Measurements from ENCODE around the gene EYS. TPM values are rescaled to one million over a fixed set of nuclear protein-coding genes. Genes with fewer than 3 reads are reported as not detected.

Gene EYS
- total and polyA plus RNA-seq, 2 experiments from 2014 or later = under 0.01 to 0.15 TPM

DNA sequence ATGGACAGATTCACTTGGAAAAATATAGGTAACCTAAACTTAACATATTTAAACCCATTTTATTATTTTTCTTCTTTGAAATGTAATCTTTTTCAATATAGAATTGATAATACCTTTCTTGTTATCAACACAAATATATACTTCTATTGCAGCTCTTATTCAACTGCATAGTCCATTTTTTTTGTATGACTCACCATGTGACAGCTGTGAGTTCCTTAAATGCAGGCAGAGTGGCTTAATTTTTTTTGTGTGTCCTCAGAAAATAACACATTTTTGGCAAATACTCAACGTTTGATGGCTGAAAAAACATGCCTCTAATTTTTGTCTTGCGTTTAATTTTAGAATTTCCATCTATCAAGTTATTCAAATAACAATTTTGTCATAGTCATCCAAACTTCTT, 1616.7 kb downstream of the EYS start:
- Histone ChIP-seq H3K36me3 (no peaks in the 10 kb centered on the region), H3K27me3 (no peaks in the 10 kb centered on the region), H3K4me3 (no peak overlapping the region), H3K27ac (no peak overlapping the region), H3K9me3 (ENCODE audit: low read depth) (no peaks in the 10 kb centered on the region), H3K4me1 (ENCODE audit: low read depth) (no peaks in the 10 kb centered on the region)
- no peak for DNase-seq (ENCODE audit: low read depth in 1 of 2, low spot score in 1 of 2)
- TF ChIP-seq, protein P1, sequence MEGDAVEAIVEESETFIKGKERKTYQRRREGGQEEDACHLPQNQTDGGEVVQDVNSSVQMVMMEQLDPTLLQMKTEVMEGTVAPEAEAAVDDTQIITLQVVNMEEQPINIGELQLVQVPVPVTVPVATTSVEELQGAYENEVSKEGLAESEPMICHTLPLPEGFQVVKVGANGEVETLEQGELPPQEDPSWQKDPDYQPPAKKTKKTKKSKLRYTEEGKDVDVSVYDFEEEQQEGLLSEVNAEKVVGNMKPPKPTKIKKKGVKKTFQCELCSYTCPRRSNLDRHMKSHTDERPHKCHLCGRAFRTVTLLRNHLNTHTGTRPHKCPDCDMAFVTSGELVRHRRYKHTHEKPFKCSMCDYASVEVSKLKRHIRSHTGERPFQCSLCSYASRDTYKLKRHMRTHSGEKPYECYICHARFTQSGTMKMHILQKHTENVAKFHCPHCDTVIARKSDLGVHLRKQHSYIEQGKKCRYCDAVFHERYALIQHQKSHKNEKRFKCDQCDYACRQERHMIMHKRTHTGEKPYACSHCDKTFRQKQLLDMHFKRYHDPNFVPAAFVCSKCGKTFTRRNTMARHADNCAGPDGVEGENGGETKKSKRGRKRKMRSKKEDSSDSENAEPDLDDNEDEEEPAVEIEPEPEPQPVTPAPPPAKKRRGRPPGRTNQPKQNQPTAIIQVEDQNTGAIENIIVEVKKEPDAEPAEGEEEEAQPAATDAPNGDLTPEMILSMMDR (IDR thresholded peaks at IDR 0.05; ENCODE audit: low read depth, low read length) = no peak

DNA sequence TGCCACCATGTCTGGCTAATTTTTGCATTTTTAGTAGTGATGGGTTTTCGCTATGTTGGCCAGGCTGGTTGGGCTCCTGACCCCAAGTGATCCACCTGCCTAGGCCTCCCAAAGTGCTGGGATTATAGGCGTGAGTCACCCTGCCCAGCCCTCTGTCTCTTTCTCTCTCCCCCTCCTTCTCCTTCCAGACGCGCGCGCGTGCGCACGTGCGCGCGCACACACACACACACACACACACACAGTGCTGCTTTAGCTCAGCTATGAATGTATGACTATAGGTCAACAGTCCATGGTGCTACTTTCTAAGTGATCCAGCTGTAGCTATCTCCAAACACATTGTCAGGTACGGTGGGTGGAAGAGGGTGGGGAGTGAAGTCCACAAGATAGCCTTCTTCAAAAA, 1621.9 kb downstream of the EYS start:
- Histone ChIP-seq H3K9me3 (ENCODE audit: low read depth) (no peaks in the 10 kb centered on the region), H3K27ac (no peak overlapping the region), H3K4me3 (no peak overlapping the region), H3K36me3 (no peaks in the 10 kb centered on the region), H3K27me3 (no peaks in the 10 kb centered on the region), H3K4me1 (ENCODE audit: low read depth) (no peaks in the 10 kb centered on the region)
- TF ChIP-seq, protein P1 (IDR thresholded peaks at IDR 0.05; ENCODE audit: low read depth, low read length) = no peak
- no peak for DNase-seq (ENCODE audit: low read depth in 1 of 2, low spot score in 1 of 2)

DNA sequence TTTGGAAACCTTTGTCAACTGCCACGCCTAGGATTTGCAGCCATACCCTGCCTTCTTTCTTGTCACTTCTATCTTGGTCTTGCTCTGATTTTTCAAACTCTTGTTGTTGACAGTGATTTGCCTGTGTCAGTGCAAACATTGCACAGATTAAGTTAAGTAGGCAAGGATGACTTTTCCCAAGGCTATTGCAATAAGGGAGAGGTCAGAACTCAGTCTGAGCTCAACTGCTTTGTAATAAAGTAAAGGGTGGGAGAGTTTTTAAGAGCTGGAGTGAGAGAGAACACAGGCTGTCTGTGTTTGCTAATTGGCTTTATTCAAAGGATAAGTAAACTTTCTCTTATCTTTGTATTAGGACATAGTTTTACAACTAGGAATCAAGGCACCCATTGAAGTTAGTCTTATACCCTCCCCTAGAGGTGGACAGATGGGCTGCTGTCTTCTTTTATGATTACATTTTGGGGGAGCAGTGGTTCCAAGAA, 1622.8 kb downstream of the EYS start:
- no peak overlapping the region for H3K27ac ChIP-seq
- H3K9me3 ChIP-seq (ENCODE audit: low read depth) = no peaks in the 10 kb centered on the region
- TF ChIP-seq, protein P1 (IDR thresholded peaks at IDR 0.05; ENCODE audit: low read depth, low read length) = no peak
- H3K4me3 ChIP-seq = no peak overlapping the region
- DNase-seq (ENCODE audit: low read depth in 1 of 2, low spot score in 1 of 2) = no peak
- H3K4me1 ChIP-seq (ENCODE audit: low read depth) = no peaks in the 10 kb centered on the region
- no peaks in the 10 kb centered on the region for H3K27me3 ChIP-seq
- H3K36me3 ChIP-seq = no peaks in the 10 kb centered on the region

DNA sequence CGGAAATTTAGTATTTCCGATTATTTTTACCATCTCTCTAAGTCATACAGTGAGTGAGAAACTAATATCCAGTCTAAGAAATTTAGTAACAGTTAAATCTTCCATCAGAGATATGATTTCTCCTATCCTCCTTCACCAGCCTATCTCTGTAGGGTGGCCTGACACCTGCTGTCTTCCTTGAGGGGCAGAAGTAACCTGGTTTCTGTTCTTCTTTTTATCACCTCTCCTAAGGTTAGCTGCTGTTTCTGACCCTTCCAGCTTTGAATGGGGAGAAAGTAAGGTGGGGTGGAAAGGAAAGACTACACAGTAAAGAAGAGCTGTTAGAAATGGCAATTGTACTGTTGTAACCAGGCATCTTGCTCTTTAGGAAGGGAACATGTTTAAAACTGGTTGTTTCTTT, 1623.8 kb downstream of the EYS start:
- Histone ChIP-seq H3K4me3 (no peak overlapping the region), H3K27me3 (no peaks in the 10 kb centered on the region), H3K4me1 (ENCODE audit: low read depth) (peaks cover 8% of the 10 kb centered on the region), H3K36me3 (no peaks in the 10 kb centered on the region), H3K9me3 (ENCODE audit: low read depth) (no peaks in the 10 kb centered on the region), H3K27ac (no peak overlapping the region)
- DNase-seq (ENCODE audit: low read depth in 1 of 2, low spot score in 1 of 2) = no peak
- TF ChIP-seq, protein P1 (IDR thresholded peaks at IDR 0.05; ENCODE audit: low read depth, low read length) = no peak

DNA sequence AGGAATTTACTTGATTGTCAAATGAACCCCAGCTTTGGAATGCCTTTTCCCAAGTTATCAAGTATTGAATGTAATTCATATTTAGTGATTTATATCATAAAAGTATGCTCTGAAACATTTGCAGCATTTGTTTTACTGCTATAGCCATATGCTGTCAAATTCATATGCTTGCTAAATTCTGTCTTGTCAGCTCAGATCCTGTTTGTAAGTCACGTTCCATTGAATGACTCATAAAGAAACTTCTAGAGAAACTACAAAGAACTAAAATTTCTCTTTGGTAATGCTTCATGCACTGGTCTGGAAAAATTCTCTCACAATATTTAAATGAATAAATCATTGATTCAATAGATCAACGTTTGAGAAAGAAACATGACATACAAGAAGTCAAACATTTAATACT, 1625.6 kb downstream of the EYS start:
- TF ChIP-seq, protein P1 (IDR thresholded peaks at IDR 0.05; ENCODE audit: low read depth, low read length) = no peak
- no peak for DNase-seq (ENCODE audit: low read depth in 1 of 2, low spot score in 1 of 2)
- H3K27me3 ChIP-seq = no peaks in the 10 kb centered on the region
- H3K4me3 ChIP-seq = no peak overlapping the region
- no peaks in the 10 kb centered on the region for H3K9me3 ChIP-seq (ENCODE audit: low read depth)
- H3K4me1 ChIP-seq (ENCODE audit: low read depth) = peaks cover 20% of the 10 kb centered on the region
- no peak overlapping the region for H3K27ac ChIP-seq
- H3K36me3 ChIP-seq = no peaks in the 10 kb centered on the region

DNA sequence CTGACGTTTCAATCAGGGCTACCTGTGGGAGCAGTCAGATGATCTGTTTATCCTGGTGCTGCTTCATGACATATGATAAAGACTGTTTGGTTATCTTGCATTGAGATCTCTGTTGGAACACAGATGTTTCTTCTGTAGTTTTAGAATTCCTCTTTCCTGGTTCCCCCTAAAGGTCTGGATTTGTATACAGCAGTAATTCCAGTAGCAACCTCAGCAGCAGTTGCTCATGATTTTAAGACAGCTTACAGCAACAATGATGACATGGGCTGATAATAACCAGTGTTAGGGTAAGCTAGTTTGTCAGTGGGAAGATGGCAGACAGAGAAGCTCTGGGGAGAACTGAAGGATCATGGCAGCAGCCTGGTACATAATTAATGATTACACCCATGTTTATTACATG, 1632.0 kb downstream of the EYS start:
- Histone ChIP-seq H3K4me1 (ENCODE audit: low read depth) (peaks cover 25% of the 10 kb centered on the region), H3K36me3 (no peaks in the 10 kb centered on the region), H3K9me3 (ENCODE audit: low read depth) (no peaks in the 10 kb centered on the region), H3K27me3 (no peaks in the 10 kb centered on the region), H3K27ac (no peak overlapping the region), H3K4me3 (no peak overlapping the region)
- DNase-seq (ENCODE audit: low read depth in 1 of 2, low spot score in 1 of 2) = no peak
- TF ChIP-seq, protein P1 (IDR thresholded peaks at IDR 0.05; ENCODE audit: low read depth, low read length) = no peak

Measured in cardiac muscle cell (in vitro differentiated cells and primary cell).